Thyroid gland (tissue), 4 donors: ENCODE data around the gene AGMAT. TPM values are rescaled to one million over a fixed set of nuclear protein-coding genes. Genes with fewer than 3 reads are reported as not detected.

Source experiments
- DNase-seq, 2 donors: peaks; one replicate each; pipeline ENCODE4 v3.0.0-alpha.2; 2019
- H3K27ac ChIP-seq, 3 donors: fragments of 200-600 bp; sonication (generic); 1 replicate in 2 of 3; 2 replicates in 1 of 3; pipeline ENCODE4 v1.5.1; 2016 to 2019; ENCODE audit warnings: mild to moderate bottlenecking in 1 of 3, moderate library complexity in 1 of 3
- H3K27me3 ChIP-seq: fragments of 200-600 bp; sonication (generic); one replicate; pipeline ENCODE4 v1.5.1; 2019
- H3K36me3 ChIP-seq, 2 donors: fragments of 200-600 bp; sonication (generic); one replicate each; pipeline ENCODE4 v1.5.1; 2016 to 2019
- H3K4me1 ChIP-seq, 2 donors: fragments of 200-600 bp; sonication (generic); one replicate each; pipeline ENCODE4 v1.5.1; 2017 to 2019
- H3K4me3 ChIP-seq, 3 donors: fragments of 200-600 bp; sonication (generic); replicated peaks in 1 of 3; 1 replicate in 2 of 3; 2 replicates in 1 of 3; pipeline ENCODE4 v1.5.1; 2016; ENCODE audit warnings: mild to moderate bottlenecking in 1 of 3
- H3K9me3 ChIP-seq: fragments of 200-600 bp; sonication (generic); one replicate; pipeline ENCODE4 v1.5.1; 2017
- POLR2A ChIP-seq, 2 donors: fragments of 450-650 bp; IDR thresholded peaks; one replicate each; pipeline ENCODE4 v1.6.1; 2017; ENCODE audit warnings: antibody characterized with exemption in 2 of 2, mild to moderate bottlenecking in 2 of 2, moderate library complexity in 1 of 2
- WGBS, 2 donors: methylation state at CpG; one replicate each; pipeline ENCODE4 v1.1.5; 2017; 5-methylcytosine and 5-hydroxymethylcytosine counted together
- intact Hi-C: fragments of 100-400 bp; cut with DNase I; formaldehyde crosslinking; loops from one replicate; pipeline ENCODE4 v1.15.1; 2023
- total RNA-seq, 4 donors: library from RNA; depleted of rRNA; stranded (reverse); fragments of >200 nt; gene quantifications; one replicate each; pipeline ENCODE4 v1.2.3, GENCODE V29; 2016
- TF ChIP-seq, protein P1 (sequence below), 6 experiments: fragments of 200-600 bp in 3 of 6; fragments of 450-650 bp in 3 of 6; sonication (generic) in 3 of 6; IDR thresholded peaks; one replicate each; pipeline ENCODE4 v1.5.1; 2016 to 2019; ENCODE audit warnings: antibody characterized with exemption in 6 of 6, mild to moderate bottlenecking in 2 of 6, inconsistent platforms in 1 of 6, moderate library complexity in 1 of 6

The AGMAT gene
- total RNA-seq, 4 donors from 2014 or later, result 0.13 to 1.6 (median 0.49) TPM; not detected in 1

DNA sequence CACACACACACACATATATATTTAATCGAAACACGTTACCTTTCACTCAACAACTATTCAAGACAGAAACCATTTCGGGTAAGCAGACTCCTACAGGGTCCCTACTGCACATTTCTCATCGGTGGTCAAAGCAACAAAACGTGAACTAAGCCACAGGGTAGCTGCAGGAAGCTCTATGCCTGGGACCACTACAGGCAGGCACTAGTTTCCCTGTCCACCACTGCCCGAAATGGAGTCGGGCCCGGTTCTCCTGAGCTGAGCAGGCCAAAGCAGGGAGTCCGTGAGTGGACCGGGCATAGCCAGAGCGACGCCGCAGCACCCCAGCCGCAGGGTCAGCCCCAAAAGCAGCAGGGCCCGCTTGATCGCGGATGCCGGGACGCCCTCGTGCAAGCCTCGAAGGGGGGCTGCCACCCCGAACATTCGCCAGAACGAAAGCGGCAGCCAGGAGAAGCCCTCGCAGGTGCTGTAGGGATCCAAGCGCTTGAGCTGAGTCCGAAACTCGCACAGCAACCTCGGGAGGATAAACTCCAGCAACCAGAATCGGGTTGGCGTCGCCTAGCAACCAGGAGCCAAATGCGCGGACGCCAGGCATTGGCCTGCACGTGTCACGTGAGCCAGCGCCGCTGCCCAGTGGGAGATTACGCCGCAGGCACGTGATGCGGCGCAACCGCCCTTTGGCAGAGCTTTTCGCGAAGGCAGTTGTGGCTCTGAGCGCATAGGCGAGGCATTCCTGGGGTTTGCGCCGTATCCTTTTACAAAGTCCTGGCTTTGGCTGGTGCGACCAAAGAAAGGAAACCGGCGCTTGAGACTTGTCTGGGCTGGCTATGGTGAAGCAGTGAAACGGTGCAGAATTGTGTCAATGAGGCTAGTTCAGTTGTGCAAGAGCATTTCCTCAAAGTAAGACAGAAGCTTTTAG, 18.5 kb upstream of the AGMAT start:
- H3K27me3 ChIP-seq, result no peaks in the 10 kb centered on the region
- no peaks in the 10 kb centered on the region for H3K36me3 ChIP-seq
- 3% methylated on average over 19 to 27 of the region's 56 CpGs for WGBS, 2 donors
- H3K4me3 ChIP-seq, result peak overlapping the region; percentile 10 to 79 (median 24)
- H3K9me3 ChIP-seq, result no peaks in the 10 kb centered on the region
- peak; percentile 36 to 89 for TF ChIP-seq POLR2A (IDR thresholded peaks at IDR 0.05)
- TF ChIP-seq, protein P1, sequence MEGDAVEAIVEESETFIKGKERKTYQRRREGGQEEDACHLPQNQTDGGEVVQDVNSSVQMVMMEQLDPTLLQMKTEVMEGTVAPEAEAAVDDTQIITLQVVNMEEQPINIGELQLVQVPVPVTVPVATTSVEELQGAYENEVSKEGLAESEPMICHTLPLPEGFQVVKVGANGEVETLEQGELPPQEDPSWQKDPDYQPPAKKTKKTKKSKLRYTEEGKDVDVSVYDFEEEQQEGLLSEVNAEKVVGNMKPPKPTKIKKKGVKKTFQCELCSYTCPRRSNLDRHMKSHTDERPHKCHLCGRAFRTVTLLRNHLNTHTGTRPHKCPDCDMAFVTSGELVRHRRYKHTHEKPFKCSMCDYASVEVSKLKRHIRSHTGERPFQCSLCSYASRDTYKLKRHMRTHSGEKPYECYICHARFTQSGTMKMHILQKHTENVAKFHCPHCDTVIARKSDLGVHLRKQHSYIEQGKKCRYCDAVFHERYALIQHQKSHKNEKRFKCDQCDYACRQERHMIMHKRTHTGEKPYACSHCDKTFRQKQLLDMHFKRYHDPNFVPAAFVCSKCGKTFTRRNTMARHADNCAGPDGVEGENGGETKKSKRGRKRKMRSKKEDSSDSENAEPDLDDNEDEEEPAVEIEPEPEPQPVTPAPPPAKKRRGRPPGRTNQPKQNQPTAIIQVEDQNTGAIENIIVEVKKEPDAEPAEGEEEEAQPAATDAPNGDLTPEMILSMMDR (IDR thresholded peaks at IDR 0.05), result no peak
- intact Hi-C loops, result no loop called here
- peak overlapping the region; percentile 72 to 88 (median 73) for H3K27ac ChIP-seq
- peaks cover 11 to 12% of the 10 kb centered on the region in 2 donors for H3K4me1 ChIP-seq
- peak; percentile 99 for DNase-seq

DNA sequence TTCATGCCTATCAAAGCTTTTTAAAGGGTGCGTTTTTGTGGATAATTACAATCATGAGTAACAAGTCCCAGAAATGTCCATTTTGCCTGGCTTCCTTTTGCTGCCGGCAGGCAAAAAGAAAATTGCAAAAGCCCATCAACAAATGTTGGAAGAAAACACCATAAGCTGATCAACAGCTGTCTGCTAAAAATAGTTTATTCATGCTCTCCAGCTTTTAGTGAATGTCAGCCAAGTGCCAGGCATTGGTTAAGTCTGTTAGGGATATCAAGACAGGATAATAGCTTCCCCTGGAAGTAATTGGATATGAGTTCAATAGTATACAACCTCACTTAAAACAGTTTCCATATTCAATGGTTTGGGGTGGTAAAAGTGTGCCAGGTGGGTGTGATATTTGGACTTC, 13.6 kb upstream of the AGMAT start:
- no peak overlapping the region for H3K27ac ChIP-seq
- TF ChIP-seq POLR2A (IDR thresholded peaks at IDR 0.05), result no peak
- TF ChIP-seq, protein P1 (IDR thresholded peaks at IDR 0.05), result no peak
- H3K9me3 ChIP-seq, result no peaks in the 10 kb centered on the region
- no peak overlapping the region for H3K4me3 ChIP-seq
- H3K27me3 ChIP-seq, result no peaks in the 10 kb centered on the region
- WGBS, 2 donors, result 61 to 77% methylated on average over 2 of the region's 2 CpGs
- H3K4me1 ChIP-seq, result peaks cover 6 to 7% of the 10 kb centered on the region in 2 donors
- H3K36me3 ChIP-seq, result no peaks in the 10 kb centered on the region
- no peak for DNase-seq
- intact Hi-C loops, result loop anchor here (5.0 kb wide), 1 partner anchor 144 kb away; the partner anchor contains the start of gene TMEM82

DNA sequence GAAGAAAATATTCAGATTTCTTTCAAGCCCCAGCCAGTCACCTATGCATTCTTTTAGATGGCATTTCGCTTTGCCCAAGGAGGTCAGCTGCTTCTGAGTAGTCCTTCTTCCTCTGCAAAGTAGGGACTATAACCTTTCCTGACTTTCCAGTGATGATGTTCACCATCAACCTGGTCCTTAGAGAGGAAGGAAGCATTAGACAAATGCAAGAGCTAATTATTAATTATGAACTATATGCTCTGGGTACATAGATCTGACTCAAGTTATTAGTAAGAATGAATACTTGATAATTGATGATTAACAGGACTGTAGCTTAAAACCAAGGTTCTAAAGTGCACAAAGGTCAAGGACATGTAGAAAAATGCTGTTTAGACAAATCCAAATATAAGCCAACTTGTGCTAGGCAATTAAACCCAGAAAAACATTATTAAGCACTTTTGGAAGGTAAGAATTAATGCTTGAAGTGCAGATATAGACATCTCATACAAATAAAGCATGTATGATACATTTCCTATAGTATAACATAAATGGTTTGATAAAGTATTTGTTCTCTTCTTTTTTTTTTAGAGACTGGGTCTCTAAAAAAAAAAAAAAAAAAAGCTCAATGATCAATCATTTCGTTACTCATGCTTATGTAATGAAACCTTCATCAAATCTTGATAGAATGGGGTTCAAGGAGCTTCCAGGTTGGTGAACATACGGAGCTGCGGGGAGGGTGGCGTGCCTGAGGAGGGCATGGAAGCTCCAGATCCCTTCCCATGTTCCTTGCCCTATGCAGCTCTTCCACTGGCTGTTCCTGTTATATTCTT, 11.2 kb upstream of the AGMAT start:
- intact Hi-C loops, result loop anchor here (5.0 kb wide), 1 partner anchor 146 kb away; the partner anchor contains the start of gene TMEM82
- DNase-seq, result no peak
- no peaks in the 10 kb centered on the region for H3K9me3 ChIP-seq
- 86% methylated on average over 5 of the region's 5 CpGs for WGBS, 2 donors
- no peak overlapping the region for H3K4me3 ChIP-seq
- H3K36me3 ChIP-seq, result no peaks in the 10 kb centered on the region
- TF ChIP-seq POLR2A (IDR thresholded peaks at IDR 0.05), result no peak
- TF ChIP-seq, protein P1 (IDR thresholded peaks at IDR 0.05), result no peak
- H3K4me1 ChIP-seq, result no peaks in the 10 kb centered on the region
- no peak overlapping the region for H3K27ac ChIP-seq
- H3K27me3 ChIP-seq, result no peaks in the 10 kb centered on the region

DNA sequence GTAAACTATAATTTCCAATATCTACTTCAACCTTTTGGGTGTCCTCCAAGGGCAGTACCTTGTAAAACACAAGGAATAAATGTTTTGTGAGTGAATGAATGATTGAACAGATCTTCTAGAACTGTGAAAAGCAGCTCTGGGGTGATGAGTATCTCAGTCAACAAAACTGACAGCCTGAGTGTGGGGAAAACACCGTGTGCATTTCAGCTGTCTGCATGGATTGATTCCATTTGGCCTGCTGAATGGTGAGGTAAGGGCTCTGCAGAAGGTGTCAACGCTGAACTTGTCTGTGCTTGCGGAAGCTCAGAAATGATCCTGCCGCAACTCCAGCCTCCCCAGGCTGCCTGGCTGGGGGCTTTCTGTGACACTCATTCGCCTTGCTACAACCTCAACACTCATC, 7.4 kb upstream of the AGMAT start:
- H3K4me3 ChIP-seq, result no peak overlapping the region
- no peaks in the 10 kb centered on the region for H3K9me3 ChIP-seq
- intact Hi-C loops, result no loop called here
- no peaks in the 10 kb centered on the region for H3K27me3 ChIP-seq
- WGBS, 2 donors, result 81 to 85% methylated on average over 5 of the region's 5 CpGs
- no peaks in the 10 kb centered on the region for H3K36me3 ChIP-seq
- no peak for TF ChIP-seq POLR2A (IDR thresholded peaks at IDR 0.05)
- TF ChIP-seq, protein P1 (IDR thresholded peaks at IDR 0.05), result no peak
- no peak for DNase-seq
- H3K4me1 ChIP-seq, result no peaks in the 10 kb centered on the region
- H3K27ac ChIP-seq, result no peak overlapping the region
